Ishikawa (cell line): Measurements from ENCODE around the gene BICDL2.
A peak's percentile ranks its signal among the peaks of the same experiment; 100 is the strongest.

Experiments
- CEBPB ChIP-seq: IDR thresholded peaks from 2 replicates; pipeline ENCODE4 v1.6.1; 2012
- CREB1 ChIP-seq: IDR thresholded peaks from 2 replicates; pipeline ENCODE4 v1.6.1; 2012; ENCODE audit warnings: low read depth
- EGR1 ChIP-seq: IDR thresholded peaks from 2 replicates; pipeline ENCODE4 v1.6.1; 2012
- EP300 ChIP-seq: IDR thresholded peaks from 2 replicates; pipeline ENCODE4 v1.6.1; 2012; ENCODE audit warnings: borderline replicate concordance
- FOXM1 ChIP-seq: IDR thresholded peaks from 2 replicates; pipeline ENCODE4 v1.6.1; 2012; ENCODE audit warnings: low read depth, borderline replicate concordance
- NFIC ChIP-seq: IDR thresholded peaks from 2 replicates; pipeline ENCODE4 v1.6.1; 2012
- RAD21 ChIP-seq: IDR thresholded peaks from 2 replicates; pipeline ENCODE4 v1.6.1; 2012; ENCODE audit warnings: low read depth
- REST ChIP-seq: IDR thresholded peaks from 2 replicates; pipeline ENCODE4 v1.6.1; 2012; ENCODE audit warnings: low read depth, mild to moderate bottlenecking
- TAF1 ChIP-seq: IDR thresholded peaks from 2 replicates; pipeline ENCODE4 v1.6.1; 2012; ENCODE audit warnings: low read depth, mild to moderate bottlenecking
- TCF12 ChIP-seq: IDR thresholded peaks from 2 replicates; pipeline ENCODE4 v1.6.1; 2012; ENCODE audit warnings: low read depth
- TEAD4 ChIP-seq: IDR thresholded peaks from 2 replicates; pipeline ENCODE4 v1.6.1; 2012
- USF1 ChIP-seq: IDR thresholded peaks from 2 replicates; pipeline ENCODE4 v1.6.1; 2012
- YY1 ChIP-seq: IDR thresholded peaks from 2 replicates; pipeline ENCODE4 v1.6.1; 2012; ENCODE audit warnings: low read depth
- ZBTB7A ChIP-seq: IDR thresholded peaks from 2 replicates; pipeline ENCODE4 v1.6.1; 2012; ENCODE audit warnings: low read depth
- TF ChIP-seq, protein P1 (sequence below): IDR thresholded peaks from 2 replicates; pipeline ENCODE4 v1.6.1; 2012

BICDL2 gene

GRCh38 chr16:3059723-3060242 lies 23.0 kb upstream of the BICDL2 start:
- TF ChIP-seq FOXM1: no peak
- TF ChIP-seq, protein P1, sequence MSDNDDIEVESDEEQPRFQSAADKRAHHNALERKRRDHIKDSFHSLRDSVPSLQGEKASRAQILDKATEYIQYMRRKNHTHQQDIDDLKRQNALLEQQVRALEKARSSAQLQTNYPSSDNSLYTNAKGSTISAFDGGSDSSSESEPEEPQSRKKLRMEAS: no peak
- no peak for TF ChIP-seq TCF12
- TF ChIP-seq CEBPB: no peak
- TF ChIP-seq EP300: no peak
- no peak for TF ChIP-seq USF1
- TF ChIP-seq CREB1: no peak
- TF ChIP-seq ZBTB7A: no peak
- TF ChIP-seq TAF1: no peak
- no peak for TF ChIP-seq YY1
- no peak for TF ChIP-seq REST
- no peak for TF ChIP-seq RAD21
- no peak for TF ChIP-seq NFIC
- no peak for TF ChIP-seq TEAD4
- no peak for TF ChIP-seq EGR1

GRCh38 chr16:3059041-3059722 lies 22.4 kb upstream of the BICDL2 start:
- TF ChIP-seq, protein P1: peak; percentile 54; the same call in 1 of the 2 replicates
- TF ChIP-seq EP300: no peak
- 0 out of 2 replicates have a peak, but pooled peaks have one; percentile 22 for TF ChIP-seq EGR1
- peak; percentile 76 for TF ChIP-seq RAD21
- no peak for TF ChIP-seq CREB1
- TF ChIP-seq NFIC: no peak
- TF ChIP-seq FOXM1: no peak
- no peak for TF ChIP-seq TCF12
- TF ChIP-seq TAF1: peak; percentile 36; the same call in 1 of the 2 replicates
- TF ChIP-seq TEAD4: 0 out of 2 replicates have a peak, but pooled peaks have one; percentile 21
- TF ChIP-seq ZBTB7A: peak; percentile 93

DNA sequence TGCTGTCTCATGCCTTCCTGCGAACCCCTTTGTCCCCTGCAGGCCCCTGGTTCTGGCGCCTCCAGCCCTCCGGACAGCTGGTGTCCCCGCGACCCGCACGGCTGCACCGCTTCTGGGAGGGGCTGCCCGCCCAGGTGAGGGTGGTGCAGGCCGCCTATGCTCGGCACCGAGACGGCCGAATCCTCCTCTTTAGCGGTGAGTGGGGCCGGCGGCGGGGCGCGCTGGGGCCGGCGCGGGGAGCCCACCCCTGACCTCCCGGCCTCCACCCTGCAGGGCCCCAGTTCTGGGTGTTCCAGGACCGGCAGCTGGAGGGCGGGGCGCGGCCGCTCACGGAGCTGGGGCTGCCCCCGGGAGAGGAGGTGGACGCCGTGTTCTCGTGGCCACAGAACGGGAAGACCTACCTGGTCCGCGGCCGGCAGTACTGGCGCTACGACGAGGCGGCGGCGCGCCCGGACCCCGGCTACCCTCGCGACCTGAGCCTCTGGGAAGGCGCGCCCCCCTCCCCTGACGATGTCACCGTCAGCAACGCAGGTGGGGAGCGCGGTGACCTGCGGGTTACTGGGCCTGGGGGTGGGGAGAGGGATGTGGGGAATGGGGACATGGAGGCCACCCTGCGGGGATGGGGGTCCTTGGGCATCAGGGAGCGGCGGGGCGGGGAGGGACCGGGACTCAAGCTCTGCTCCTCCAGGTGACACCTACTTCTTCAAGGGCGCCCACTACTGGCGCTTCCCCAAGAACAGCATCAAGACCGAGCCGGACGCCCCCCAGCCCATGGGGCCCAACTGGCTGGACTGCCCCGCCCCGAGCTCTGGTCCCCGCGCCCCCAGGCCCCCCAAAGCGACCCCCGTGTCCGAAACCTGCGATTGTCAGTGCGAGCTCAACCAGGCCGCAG lies 21.6 kb upstream of the BICDL2 start:
- TF ChIP-seq RAD21 (no peak), YY1 (no peak), EGR1 (no peak), TAF1 (no peak), USF1 (no peak), CREB1 (no peak)

GRCh38 chr16:3057181-3058138 lies 20.7 kb upstream of the BICDL2 start:
- TF ChIP-seq NFIC (no peak), TEAD4 (no peak), USF1 (no peak), YY1 (no peak), TCF12 (no peak), CEBPB (no peak), REST (no peak), CREB1 (no peak), ZBTB7A (no peak), EGR1 (no peak), RAD21 (no peak), EP300 (no peak), FOXM1 (no peak), TAF1 (no peak)
- TF ChIP-seq, protein P1: no peak
